ENCODE data around the gene PCLO.

- TF ChIP-seq BCL3 (IDR thresholded peaks at IDR 0.05), result no peak
- TF ChIP-seq POLR2AphosphoS2 (conservative IDR thresholded peaks at IDR 0.05; ENCODE audit: low read length), result no peak
- TF ChIP-seq ESRRA (IDR thresholded peaks at IDR 0.05; ENCODE audit: borderline replicate concordance, low read length), result no peak
- TF ChIP-seq POLR2A (IDR thresholded peaks at IDR 0.05; ENCODE audit: low read length), result no peak
- TF ChIP-seq EP300 (IDR thresholded peaks at IDR 0.05), result no peak
- no peak for TF ChIP-seq CTCF (IDR thresholded peaks at IDR 0.05)
- no peak for TF ChIP-seq EHF (CRISPR knock-in tag; IDR thresholded peaks at IDR 0.05)
- no peak for TF ChIP-seq CEBPB (IDR thresholded peaks at IDR 0.05)
- no peak for TF ChIP-seq SMC3 (IDR thresholded peaks at IDR 0.05)
- TF ChIP-seq RCOR1 (IDR thresholded peaks at IDR 0.05; ENCODE audit: low read depth, low read length), result no peak
- TF ChIP-seq RFX5 (IDR thresholded peaks at IDR 0.05), result no peak
- no peak for TF ChIP-seq GATA3 (IDR thresholded peaks at IDR 0.05; ENCODE audit: borderline replicate concordance)
- TF ChIP-seq HMGXB4 (CRISPR knock-in tag; IDR thresholded peaks at IDR 0.05; ENCODE audit: borderline replicate concordance), result no peak
- no peak for TF ChIP-seq KDM1A (IDR thresholded peaks at IDR 0.05; ENCODE audit: low read depth)
Measured at GRCh38 chr7:82950436-82950835, 212.2 kb downstream of the PCLO start.

Data from A549 (cell line).